K562 (cell line): ENCODE measurements around the gene TSTD1. TPM values are rescaled to one million over a fixed set of nuclear protein-coding genes. Genes with fewer than 3 reads are reported as not detected.

ENCODE experiments used
- ATF2 ChIP-seq: sonication (generic); formaldehyde crosslinking; IDR thresholded peaks from 2 replicates; pipeline ENCODE4 v1.8.1; 2022; ENCODE audit warnings: missing genetic modification reagents
- CBX8 ChIP-seq: fragments of 200-600 bp; sonication (generic); IDR thresholded peaks from 2 replicates; pipeline ENCODE4 v1.6.1; 2012; ENCODE audit warnings: borderline replicate concordance, mixed run types, low read depth, mild to moderate bottlenecking, moderate library complexity, mixed read lengths, low read length, control low read depth, inconsistent platforms; ENCODE audit not compliant: poor library complexity, severe bottlenecking; ENCODE audit errors: extremely low read depth
- CUX1 ChIP-seq: fragments of 200-800 bp; sonication (Bioruptor generic); IDR thresholded peaks from 2 replicates; pipeline ENCODE4 v1.6.1; 2016; ENCODE audit warnings: missing genetic modification characterization, missing compliant biosample characterization
- CXXC5 ChIP-seq: fragments of 250-450 bp; sonication (Bioruptor Pico); IDR thresholded peaks from 2 replicates; pipeline ENCODE4 v1.8.0; 2022; ENCODE audit warnings: inconsistent platforms, mild to moderate bottlenecking, moderate library complexity
- ID3 ChIP-seq, 2 experiments: fragments of 250-450 bp in 1 of 2; fragments of 450-650 bp in 1 of 2; sonication (Bioruptor Pico) in 1 of 2; IDR thresholded peaks; 2 replicates each; pipeline versions ENCODE4 v1.6.1 to v1.8.0; 2016 to 2021; ENCODE audit warnings: mild to moderate bottlenecking in 2 of 2, moderate library complexity in 2 of 2, missing compliant biosample characterization in 1 of 2, missing genetic modification characterization in 1 of 2
- KAT8 ChIP-seq: fragments of 450-650 bp; IDR thresholded peaks from 2 replicates; pipeline ENCODE4 v1.6.1; 2016; ENCODE audit warnings: low read depth, mild to moderate bottlenecking
- KDM2B ChIP-seq: fragments of 250-450 bp; sonication (Bioruptor Pico); IDR thresholded peaks from 2 replicates; pipeline ENCODE4 v1.8.0; 2021; ENCODE audit warnings: mild to moderate bottlenecking, moderate library complexity
- KHSRP ChIP-seq: fragments of 450-650 bp; IDR thresholded peaks from 2 replicates; pipeline ENCODE4 v1.6.1; 2017
- NBN ChIP-seq: fragments of 450-650 bp; IDR thresholded peaks from 2 replicates; pipeline ENCODE4 v1.6.1; 2016; ENCODE audit warnings: low read depth, mild to moderate bottlenecking
- NKRF ChIP-seq: fragments of 450-650 bp; IDR thresholded peaks from 2 replicates; pipeline ENCODE4 v1.6.1; 2016; ENCODE audit warnings: borderline replicate concordance
- SIN3A ChIP-seq, 2 experiments: fragments of 150-350 bp in 1 of 2; IDR thresholded peaks; 2 replicates each; pipeline ENCODE4 v1.6.1; 2011 to 2016; ENCODE audit warnings: borderline replicate concordance in 2 of 2, low read depth in 2 of 2, low read length in 2 of 2, mild to moderate bottlenecking in 2 of 2, moderate library complexity in 2 of 2; ENCODE audit not compliant: control insufficient read depth in 1 of 2
- SUPT5H ChIP-seq: fragments of 450-650 bp; IDR thresholded peaks from 2 replicates; pipeline ENCODE4 v1.6.1; 2016
- TCF7 ChIP-seq: sonication (generic); IDR thresholded peaks from 2 replicates; pipeline ENCODE4 v1.6.1; 2016; ENCODE audit warnings: antibody characterized with exemption, borderline replicate concordance
- USF1 ChIP-seq: sonication (generic); formaldehyde crosslinking; IDR thresholded peaks from 2 replicates; pipeline ENCODE4 v1.9.0; 2022; ENCODE audit warnings: mild to moderate bottlenecking, missing genetic modification reagents
- ZNF644 ChIP-seq: fragments of 200-800 bp; sonication (Bioruptor generic); IDR thresholded peaks from 2 replicates; pipeline ENCODE4 v1.6.1; 2016; ENCODE audit warnings: low read depth, missing genetic modification characterization, missing compliant biosample characterization
- polyA plus RNA-seq, 8 experiments: library from polyadenylated mRNA; depleted of rRNA in 4 of 8; stranded (reverse) in 5 of 8; unstranded in 3 of 8; fragments of >200 nt; fragmentation: Nextera tagmentation in 2 of 8; fragmentation: Illumina TruSeq in 1 of 8; extraction: Ambion mirVana in 2 of 8; extraction: Trizol in 1 of 8; gene quantifications; 2 replicates each; pipeline versions ENCODE4 v1.2.1 to v1.2.3, GENCODE V29; 2011 to 2014; ENCODE audit warnings: inconsistent platforms in 1 of 8, missing spikeins in 1 of 8
- total RNA-seq, 7 experiments: library from RNA; depleted of rRNA in 6 of 7; stranded (reverse); fragments of >200 nt in 6 of 7; fragmentation: Illumina TruSeq in 2 of 7; extraction: Trizol in 2 of 7; gene quantifications; 2 replicates each; pipeline versions ENCODE4 v1.2.1 to v1.2.3, GENCODE V29; 2011 to 2021; ENCODE audit warnings: low replicate concordance in 1 of 7

TSTD1 gene
- total and polyA plus RNA-seq, 9 of the 15 experiments (the other 6 are each of a cell fraction or from before 2014, with no cell fraction given) = 0.23 to 0.53 TPM; not detected in 7

- TF ChIP-seq CUX1 (no peak), ATF2 (CRISPR knock-in tag) (no peak), NKRF (0 out of 2 replicates have a peak, but pooled peaks have one; percentile 37), CXXC5 (0 out of 2 replicates have a peak, but pooled peaks have one; percentile 32), KAT8 (no peak), TCF7 (no peak), CBX8 (no peak), KHSRP (no peak), KDM2B (CRISPR knock-in tag) (no peak), SIN3A (IDR thresholded peaks at IDR 0.05; ENCODE audit: borderline replicate concordance in 2 of 2, control insufficient read depth in 1 of 2, low read depth in 2 of 2, low read length in 2 of 2) (0 out of 4 replicates have a peak, but pooled peaks of 1 of the 2 experiments have one; percentile 41), NBN (peak; percentile 77; the same call in 1 of the 2 replicates), SUPT5H (peak; percentile 89), ZNF644 (tag) (0 out of 2 replicates have a peak, but pooled peaks have one; percentile 49), USF1 (CRISPR knock-in tag) (0 out of 2 replicates have a peak, but pooled peaks have one; percentile 5), ID3 (CRISPR knock-in tag; IDR thresholded peaks at IDR 0.05) (no peak), ID3 (tag; IDR thresholded peaks at IDR 0.05) (no peak)
These were observed 17.4 kb downstream of the TSTD1 start (continued) for GRCh38 chr1:161021165-161021969.
